ENCODE measurements around the gene AGTR1. TPM values are rescaled to one million over a fixed set of nuclear protein-coding genes. Genes with fewer than 3 reads are reported as not detected.

Gene AGTR1
- total RNA-seq, 4 donors from 2014 or later: 17.1 to 38.5 (median 29.7) TPM

- H3K4me1 ChIP-seq: no peaks in the 10 kb centered on the region
- no peaks in the 10 kb centered on the region for H3K36me3 ChIP-seq
- H3K4me3 ChIP-seq: no peak overlapping the region
- H3K9me3 ChIP-seq: no peaks in the 10 kb centered on the region
- TF ChIP-seq EP300 (IDR thresholded peaks at IDR 0.05): no peak
- no peak for TF ChIP-seq CTCF (IDR thresholded peaks at IDR 0.05)
- no peak for TF ChIP-seq POLR2A (IDR thresholded peaks at IDR 0.05)
- no peak for DNase-seq (ENCODE audit: low spot score in 2 of 2)
- no peaks in the 10 kb centered on the region for H3K27me3 ChIP-seq
- H3K27ac ChIP-seq: no peak overlapping the region
- 92 to 93% methylated on average over 1 of the region's 1 CpG for WGBS, 2 donors
Measured at GRCh38 chr3:148659512-148659911, 38.2 kb upstream of the AGTR1 start.

GRCh38 chr3:148680289-148680688 is 17.4 kb upstream of the AGTR1 start:
- Histone ChIP-seq H3K4me3 (no peak overlapping the region), H3K4me1 (no peaks in the 10 kb centered on the region), H3K36me3 (no peaks in the 10 kb centered on the region), H3K27me3 (no peaks in the 10 kb centered on the region), H3K27ac (no peak overlapping the region), H3K9me3 (no peaks in the 10 kb centered on the region)
- no peak for DNase-seq (ENCODE audit: low spot score in 2 of 2)
- TF ChIP-seq POLR2A (IDR thresholded peaks at IDR 0.05) (no peak), EP300 (IDR thresholded peaks at IDR 0.05) (no peak), CTCF (IDR thresholded peaks at IDR 0.05) (no peak)

- TF ChIP-seq POLR2A (IDR thresholded peaks at IDR 0.05): no peak
- Histone ChIP-seq H3K9me3 (no peaks in the 10 kb centered on the region), H3K4me1 (no peaks in the 10 kb centered on the region), H3K27me3 (no peaks in the 10 kb centered on the region), H3K27ac (no peak overlapping the region), H3K4me3 (no peak overlapping the region), H3K36me3 (no peaks in the 10 kb centered on the region)
- no peak for DNase-seq (ENCODE audit: low spot score in 2 of 2)
- WGBS, 2 donors: 50 to 53% methylated on average over 1 of the region's 1 CpG
Measured at GRCh38 chr3:148681080-148681479, 16.6 kb upstream of the AGTR1 start.

- Histone ChIP-seq H3K4me1 (no peaks in the 10 kb centered on the region), H3K27ac (no peak overlapping the region), H3K9me3 (no peaks in the 10 kb centered on the region), H3K4me3 (no peak overlapping the region), H3K27me3 (no peaks in the 10 kb centered on the region), H3K36me3 (no peaks in the 10 kb centered on the region)
- TF ChIP-seq POLR2A (IDR thresholded peaks at IDR 0.05) (no peak), CTCF (IDR thresholded peaks at IDR 0.05) (no peak), EP300 (IDR thresholded peaks at IDR 0.05) (no peak)
- no peak for DNase-seq (ENCODE audit: low spot score in 2 of 2)
- 70 to 76% methylated on average over 3 of the region's 3 CpGs for WGBS, 2 donors
Measured at GRCh38 chr3:148682997-148683396, 14.7 kb upstream of the AGTR1 start.

GRCh38 chr3:148694116-148694515 is 3.6 kb upstream of the AGTR1 start:
- 53 to 54% methylated on average over 1 of the region's 1 CpG for WGBS, 2 donors
- no peaks in the 10 kb centered on the region for H3K4me1 ChIP-seq
- peaks cover 0 to 4% (median 0%) of the 10 kb centered on the region in 4 donors for H3K9me3 ChIP-seq
- no peak for DNase-seq (ENCODE audit: low spot score in 2 of 2)
- no peak overlapping the region for H3K4me3 ChIP-seq
- TF ChIP-seq CTCF (IDR thresholded peaks at IDR 0.05) (no peak), POLR2A (IDR thresholded peaks at IDR 0.05) (no peak), EP300 (IDR thresholded peaks at IDR 0.05) (no peak)
- H3K27me3 ChIP-seq: peaks cover 0 to 8% of the 10 kb centered on the region in 2 donors
- no peak overlapping the region for H3K27ac ChIP-seq
- no peaks in the 10 kb centered on the region for H3K36me3 ChIP-seq
